Cardiac fibroblast (primary cell): ENCODE data around the gene DGKG.

ENCODE experiments used
- DNase-seq, 2 donors: peaks; one replicate each; pipeline versions ENCODE4 v3.0.0 to v3.0.0-alpha.2; 2010; ENCODE audit warnings: low read depth in 2 of 2
- H3K4me3 ChIP-seq, 2 donors: replicated peaks in 1 of 2; 1 replicate in 1 of 2; 2 replicates in 1 of 2; pipeline ENCODE4 v1.5.1; 2011; ENCODE audit warnings: low read depth in 2 of 2, low read length in 2 of 2, mild to moderate bottlenecking in 2 of 2, moderate library complexity in 1 of 2
- CTCF ChIP-seq: IDR thresholded peaks from one replicate; pipeline ENCODE4 v1.5.1; 2011; ENCODE audit warnings: low read depth, mild to moderate bottlenecking, low read length, inconsistent platforms

The DGKG gene

GRCh38 chr3:186108941-186109865, 252.8 kb downstream of the DGKG start, which contains the start of gene ETV5:
Gene ETV5, minus strand, starts transcription at chr3:186109089. Its CDS starts 3,221 bp downstream, at chr3:186105868.
- TF ChIP-seq CTCF: no peak
- peak within 1 kb of the TSS; percentile 78 to 91 for H3K4me3 ChIP-seq

GRCh38 chr3:186108106-186108940, 253.7 kb downstream of the DGKG start:
- no peak for TF ChIP-seq CTCF
- H3K4me3 ChIP-seq: peak overlapping the region; percentile 78 to 91
- DNase-seq: peak; percentile 56 to 71

More at GRCh38 chr3:186108941-186109865, 252.8 kb downstream of the DGKG start, which contains the start of gene ETV5:
- peak; percentile 100 for DNase-seq

- TF ChIP-seq CTCF: no peak
- peak overlapping the region; percentile 78 to 91 for H3K4me3 ChIP-seq
- peak; percentile 60 to 76 for DNase-seq
Observed at GRCh38 chr3:186107215-186108105, 254.6 kb downstream of the DGKG start.

- no peak for DNase-seq
- H3K4me3 ChIP-seq: no peak overlapping the region
- TF ChIP-seq CTCF: no peak
Observed at GRCh38 chr3:186105543-186105942, 256.5 kb downstream of the DGKG start.

- no peak for TF ChIP-seq CTCF
- no peak for DNase-seq
- H3K4me3 ChIP-seq: no peak overlapping the region
Observed at GRCh38 chr3:186102687-186103086, 259.3 kb downstream of the DGKG start.

GRCh38 chr3:186100398-186100797, 261.6 kb downstream of the DGKG start:
- no peak for DNase-seq
- TF ChIP-seq CTCF: no peak
- no peak overlapping the region for H3K4me3 ChIP-seq
